GM18507 (cell line): ENCODE results near the gene SNX22.

Experiments
- DNase-seq: peaks from one replicate; pipeline ENCODE4 v3.0.0; 2011; ENCODE audit warnings: low read depth; ENCODE audit not compliant: insufficient read length; ENCODE audit errors: extremely low spot score
- FAIRE-seq: peaks from 2 replicates; lab custom pipeline; 2011; peaks lifted over from hg19 to GRCh38; lab: Jason Lieb, UNC

Gene SNX22

GRCh38 chr15:64132217-64132616 is 19.3 kb upstream of the SNX22 start:
- DNase-seq (no peak), FAIRE-seq (no peak)

GRCh38 chr15:64133623-64134344 is 17.7 kb upstream of the SNX22 start:
- FAIRE-seq (no peak), DNase-seq (no peak)

DNA sequence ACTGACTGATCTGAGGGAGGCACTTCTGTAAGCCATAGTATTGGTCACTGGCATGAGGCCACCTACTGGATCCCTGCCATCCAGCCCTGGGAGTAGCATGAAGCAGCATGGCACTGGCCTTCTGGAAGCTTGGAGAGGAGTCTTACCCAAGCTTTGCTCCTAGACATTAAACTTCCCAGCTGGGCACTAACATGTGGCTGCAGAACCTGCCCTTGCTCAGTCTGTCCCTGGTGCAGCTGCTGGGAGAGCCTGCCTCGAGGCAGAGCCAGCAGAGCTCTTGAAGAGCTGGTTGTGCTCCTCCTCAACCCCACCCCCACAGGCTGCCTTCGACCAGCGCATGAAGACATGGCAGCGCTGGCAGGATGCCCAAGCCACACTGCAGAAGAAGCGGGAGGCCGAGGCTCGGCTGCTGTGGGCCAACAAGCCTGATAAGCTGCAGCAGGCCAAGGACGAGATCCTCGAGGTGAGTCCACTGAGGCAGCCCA is 17.1 kb upstream of the SNX22 start:
- DNase-seq, result no peak
- FAIRE-seq, result no peak

GRCh38 chr15:64136347-64136746 is 15.2 kb upstream of the SNX22 start:
- no peak for FAIRE-seq
- no peak for DNase-seq

DNA sequence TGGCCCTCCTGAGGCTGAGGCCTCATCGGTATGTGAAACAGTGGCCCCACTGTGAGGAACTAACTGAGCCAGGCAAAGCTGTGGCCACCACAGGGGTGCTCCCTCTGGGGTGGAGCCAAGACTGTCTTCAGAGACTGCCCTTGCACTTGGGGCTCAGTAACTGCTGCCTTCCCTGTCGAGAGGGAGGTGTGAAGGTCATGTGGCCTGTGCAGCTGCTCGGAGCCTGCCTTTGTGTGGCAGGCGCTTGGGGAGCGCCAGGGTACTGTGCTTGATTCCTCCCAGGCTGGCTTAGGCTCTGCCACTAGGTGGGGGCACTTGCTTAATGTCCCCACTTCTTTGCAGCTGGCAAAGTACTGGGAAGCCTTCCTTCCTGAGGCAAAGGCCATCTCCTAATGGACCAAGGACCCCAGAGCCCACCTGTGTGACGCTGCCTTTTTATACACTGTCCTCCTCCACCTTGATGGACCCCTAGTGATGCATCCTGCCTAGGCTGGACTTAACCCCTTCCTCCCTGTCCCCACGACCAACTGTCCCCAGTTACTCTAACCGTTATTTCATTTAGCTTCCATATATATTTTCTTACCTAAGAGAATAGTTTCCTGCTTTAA is 14.2 kb upstream of the SNX22 start:
- no peak for FAIRE-seq
- no peak for DNase-seq

DNA sequence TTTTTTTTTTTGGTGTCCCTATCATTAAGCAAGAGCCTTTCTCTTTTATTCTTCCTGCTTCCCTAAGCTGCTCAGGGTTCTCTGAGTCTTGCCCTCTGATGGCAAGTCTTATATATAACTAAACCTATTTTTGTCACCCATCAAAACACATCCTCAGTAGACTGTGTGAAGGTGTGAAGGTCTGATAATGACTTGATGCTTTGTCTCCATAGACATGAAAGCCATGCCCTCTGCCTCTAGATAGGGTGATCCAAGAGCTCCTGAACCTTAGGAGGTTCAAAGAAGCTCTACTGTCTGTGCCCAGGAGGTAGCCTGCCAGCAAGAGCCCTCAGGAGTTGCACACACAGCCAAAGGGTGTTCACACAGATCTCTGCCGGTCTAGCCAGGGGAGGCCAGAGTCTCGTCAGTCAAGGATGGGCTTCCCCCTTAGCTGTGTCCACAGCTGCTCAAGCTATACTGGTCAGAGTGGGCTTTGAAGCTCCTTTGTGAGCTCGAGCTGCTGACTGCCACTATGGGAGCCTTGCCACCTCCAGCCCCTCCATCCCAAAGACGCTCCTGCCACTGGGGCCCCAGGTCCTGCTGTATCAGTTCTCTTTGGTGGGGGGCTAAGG is 13.1 kb upstream of the SNX22 start:
- FAIRE-seq (no peak), DNase-seq (no peak)

DNA sequence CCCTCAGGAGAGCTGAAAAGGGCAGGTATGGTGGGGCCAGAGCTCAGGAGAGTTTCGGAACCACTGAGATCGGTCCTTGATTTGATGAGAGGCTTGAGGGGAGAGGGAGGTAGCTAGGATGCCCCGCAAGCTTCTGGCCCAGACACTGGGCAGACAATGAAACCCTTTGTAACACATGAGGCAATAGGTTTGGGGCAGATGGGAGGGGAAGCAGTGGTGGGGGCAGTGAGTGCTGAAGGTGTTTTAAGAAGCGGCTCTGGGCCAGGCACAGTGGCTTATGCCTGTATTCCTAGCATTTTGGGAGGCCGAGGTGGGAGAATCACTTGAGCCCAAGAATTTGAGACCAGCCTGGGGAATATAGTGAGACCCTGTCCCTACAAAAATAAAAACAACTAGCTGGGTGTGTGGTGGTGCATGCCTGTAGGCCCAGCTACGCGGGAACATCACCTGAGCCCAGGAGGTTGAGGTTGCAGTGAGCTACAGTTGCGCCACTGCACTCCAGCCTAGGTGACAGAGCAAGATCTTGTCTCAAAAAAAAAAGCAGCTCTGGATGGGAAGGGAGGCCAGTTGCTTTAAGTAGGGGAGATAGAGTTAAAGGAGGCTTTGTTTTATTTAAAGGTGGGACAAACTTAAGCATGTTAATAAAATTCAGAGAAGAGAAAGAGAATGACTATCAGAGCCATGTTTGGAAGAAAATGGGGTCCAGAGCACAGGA is 9.6 kb upstream of the SNX22 start:
- FAIRE-seq (no peak), DNase-seq (no peak)

- FAIRE-seq, result peak; percentile 56
- no peak for DNase-seq
Measured at GRCh38 chr15:64143276-64143675, 8.3 kb upstream of the SNX22 start.

DNA sequence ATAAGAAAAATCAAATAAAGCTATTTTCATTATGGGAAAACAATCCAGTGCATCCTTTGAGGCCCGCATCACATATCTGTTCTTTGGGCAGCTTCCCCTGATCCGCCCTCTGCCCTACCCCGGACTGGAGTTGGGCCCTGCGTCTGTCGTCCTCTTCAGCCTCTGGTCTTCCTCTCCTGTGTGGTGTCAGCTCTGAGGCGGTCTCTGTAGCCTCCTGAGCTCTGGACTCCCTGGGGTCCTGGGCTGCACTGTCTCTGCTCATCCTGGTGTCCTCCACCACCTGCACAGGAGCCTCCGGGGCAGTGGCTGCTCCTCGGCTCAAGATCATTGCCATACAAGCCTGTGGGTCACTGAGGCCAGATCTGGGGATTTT is 7.4 kb upstream of the SNX22 start:
- DNase-seq (no peak), FAIRE-seq (no peak)

DNA sequence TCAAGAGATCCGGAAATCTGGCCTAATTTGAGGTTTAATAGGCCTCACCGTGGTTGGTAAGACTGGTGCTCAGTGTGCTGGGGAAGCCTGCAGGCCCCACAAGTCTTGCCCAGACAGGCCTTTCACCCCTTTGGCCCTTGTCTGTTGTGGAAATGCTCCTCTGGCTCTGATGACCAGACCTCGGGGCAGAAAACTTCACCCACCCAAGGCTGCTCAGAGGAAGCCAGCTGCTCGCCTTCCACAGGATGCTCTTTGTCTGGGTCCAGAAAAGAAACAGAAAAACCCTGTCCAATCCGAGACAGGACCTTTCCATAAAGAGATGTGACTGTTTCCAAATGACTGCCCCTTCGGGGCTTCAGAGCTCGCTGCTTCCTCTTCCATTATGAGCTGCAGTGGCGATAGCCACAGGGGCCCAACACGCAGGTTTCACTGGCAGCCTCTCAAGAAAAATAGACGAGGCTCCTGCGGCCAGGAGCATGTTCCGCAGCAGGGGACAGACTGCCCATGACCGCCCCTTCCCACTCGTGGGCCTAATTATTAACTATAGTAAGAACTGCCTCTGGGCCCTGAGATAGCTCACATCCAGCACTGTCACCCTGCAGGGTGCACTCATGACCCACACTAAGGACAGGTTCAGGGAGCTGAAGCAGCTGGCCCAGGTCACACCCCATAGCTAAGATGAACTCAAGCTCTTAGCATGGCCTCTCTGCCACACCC is 6.8 kb upstream of the SNX22 start:
- FAIRE-seq, result peak; percentile 96
- DNase-seq, result no peak

GRCh38 chr15:64146041-64146440 is 5.5 kb upstream of the SNX22 start:
- DNase-seq (no peak), FAIRE-seq (no peak)

- DNase-seq (no peak), FAIRE-seq (no peak)
Measured at GRCh38 chr15:64146520-64146884, 5.0 kb upstream of the SNX22 start.

GRCh38 chr15:64146885-64147681 is 4.4 kb upstream of the SNX22 start:
- no peak for DNase-seq
- no peak for FAIRE-seq

GRCh38 chr15:64148168-64148567 is 3.4 kb upstream of the SNX22 start:
- no peak for DNase-seq
- FAIRE-seq, result no peak

DNA sequence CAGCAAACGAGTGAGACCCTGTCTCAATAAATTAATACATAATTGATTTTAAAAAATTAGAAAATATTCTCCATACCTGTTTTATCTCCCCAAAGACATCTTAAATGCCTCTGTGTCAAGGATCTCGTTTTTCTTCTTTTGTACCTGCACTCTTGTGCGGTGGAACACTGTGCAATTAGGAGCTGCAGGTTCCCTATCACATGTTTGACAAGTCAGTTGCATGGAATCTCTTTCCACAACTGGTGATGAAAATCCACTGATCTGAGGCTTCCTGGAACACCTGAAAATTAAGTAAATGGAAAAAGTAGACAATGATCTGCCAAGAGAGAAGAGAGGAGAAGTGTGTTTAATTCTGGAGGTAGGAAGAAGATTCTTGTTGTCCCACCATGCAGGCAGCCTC is 3.0 kb upstream of the SNX22 start:
- FAIRE-seq, result no peak
- DNase-seq, result no peak

- DNase-seq (no peak), FAIRE-seq (peak; percentile 24)
Measured at GRCh38 chr15:64149424-64149823, 2.1 kb upstream of the SNX22 start.

DNA sequence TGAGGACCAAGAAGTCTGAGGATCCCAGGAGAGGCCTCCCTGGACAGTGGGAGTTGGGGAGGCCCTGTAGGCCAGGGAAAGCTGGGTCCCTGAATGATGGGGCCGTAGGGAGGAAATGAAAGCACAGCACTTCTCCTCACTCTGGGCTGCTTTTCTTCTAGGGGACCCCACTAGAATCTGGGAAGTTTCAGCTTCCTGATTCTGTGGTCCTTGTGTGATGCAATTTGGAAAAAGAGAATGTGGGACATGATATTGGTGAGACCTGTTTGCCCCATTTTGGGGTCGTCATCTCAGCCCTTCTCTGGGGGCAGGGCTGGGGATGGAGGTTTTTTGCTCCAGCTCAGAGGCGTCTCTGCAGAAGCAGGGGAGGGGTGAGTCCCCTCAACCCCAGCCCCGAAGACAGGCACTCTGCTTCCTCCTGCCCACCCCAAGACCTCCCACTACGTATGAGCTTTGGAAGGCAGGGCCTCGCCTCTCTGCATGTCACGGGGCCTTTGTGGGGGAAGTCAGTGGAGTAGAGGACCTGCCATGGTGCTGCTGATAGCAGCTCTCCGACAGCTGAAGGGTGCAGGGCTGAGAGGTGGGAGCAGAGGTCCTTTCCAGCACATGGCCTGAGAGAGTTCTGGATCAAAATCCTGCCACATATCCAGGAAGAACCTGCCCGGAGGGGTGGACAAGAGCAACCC is 1.5 kb upstream of the SNX22 start:
- FAIRE-seq (no peak), DNase-seq (no peak)

GRCh38 chr15:64152507-64153387 is 1.2 kb downstream of the SNX22 start:
- FAIRE-seq (peak; percentile 29), DNase-seq (no peak)
